Lung (tissue), 12 donors: Measurements from ENCODE around the gene CSK. TPM values are rescaled to one million over a fixed set of nuclear protein-coding genes. Genes with fewer than 3 reads are reported as not detected.

ENCODE experiments used
- ATAC-seq: fragments of 200-7000 bp; cut with Tn5 transposase; one replicate; pipeline ENCODE4 v1.9.1; 2020; ENCODE audit warnings: moderate number of reproducible peaks; ENCODE audit not compliant: insufficient read depth, low FRiP score
- DNase-seq, 3 donors: peaks; one replicate each; pipeline ENCODE4 v3.0.0-alpha.2; 2013 to 2017
- H3K27ac ChIP-seq, 2 donors: one replicate each; pipeline ENCODE4 v1.5.1; 2013; ENCODE audit warnings: mild to moderate bottlenecking in 2 of 2, moderate library complexity in 2 of 2, control low read depth in 1 of 2, inconsistent platforms in 1 of 2, low read depth in 1 of 2, low read length in 1 of 2
- H3K27me3 ChIP-seq, 3 donors: one replicate each; pipeline ENCODE4 v1.5.1; 2013; ENCODE audit warnings: low read length in 2 of 3; ENCODE audit not compliant: control insufficient read depth in 3 of 3, insufficient read depth in 3 of 3
- H3K36me3 ChIP-seq, 4 donors: one replicate each; pipeline ENCODE4 v1.5.1; 2013; ENCODE audit warnings: low read length in 4 of 4, mild to moderate bottlenecking in 1 of 4, moderate library complexity in 1 of 4; ENCODE audit not compliant: control insufficient read depth in 4 of 4, insufficient read depth in 4 of 4
- H3K4me1 ChIP-seq, 5 donors: one replicate each; pipeline ENCODE4 v1.5.1; 2013; ENCODE audit warnings: low read length in 5 of 5, mild to moderate bottlenecking in 2 of 5, moderate library complexity in 1 of 5; ENCODE audit not compliant: control insufficient read depth in 5 of 5, insufficient read depth in 5 of 5
- H3K4me3 ChIP-seq: one replicate; pipeline ENCODE4 v1.5.1; 2013; ENCODE audit warnings: mild to moderate bottlenecking, control low read depth, moderate library complexity
- H3K9ac ChIP-seq, 2 donors: one replicate each; pipeline ENCODE4 v1.5.1; 2013; ENCODE audit warnings: low read length in 2 of 2, control low read depth in 1 of 2; ENCODE audit not compliant: insufficient read depth in 1 of 2
- H3K9me3 ChIP-seq, 4 donors: one replicate each; pipeline ENCODE4 v1.5.1; 2013; ENCODE audit warnings: low read length in 3 of 4, mild to moderate bottlenecking in 1 of 4, moderate library complexity in 1 of 4; ENCODE audit not compliant: control insufficient read depth in 4 of 4, insufficient read depth in 3 of 4
- CTCF ChIP-seq: IDR thresholded peaks from 2 replicates; pipeline ENCODE4 v1.5.1; 2012; ENCODE audit warnings: mild to moderate bottlenecking; ENCODE audit errors: control extremely low read depth, extremely low read depth
- WGBS, 2 donors: extraction: QIAGEN DNeasy Blood & Tissue Kit; methylation state at CpG; one replicate each; pipeline ENCODE4 v1.1.7; 2013; 5-methylcytosine and 5-hydroxymethylcytosine counted together
- polyA plus RNA-seq, 2 donors: library from polyadenylated mRNA; stranded (reverse); fragments of 200-250 nt; gene quantifications; one replicate each; pipeline ENCODE4 v1.2.1, GENCODE V29; 2013
- total RNA-seq, 2 donors: library from RNA; depleted of rRNA in 1 of 2; stranded (reverse); fragments of >200 nt in 1 of 2; gene quantifications; one replicate each; pipeline ENCODE4 v1.2.1, GENCODE V29; 2014 to 2021
- donor health status: control.
- donor health status: control.
- donor health status: Bipolar disorder and iron deficiency.
- donor health status: healthy.
- donor health status: DM: yes; HTN: yes; CAD: no.

The CSK gene
- total and polyA plus RNA-seq, 4 donors: 39.7 to 99.1 (median 61.9) TPM

DNA sequence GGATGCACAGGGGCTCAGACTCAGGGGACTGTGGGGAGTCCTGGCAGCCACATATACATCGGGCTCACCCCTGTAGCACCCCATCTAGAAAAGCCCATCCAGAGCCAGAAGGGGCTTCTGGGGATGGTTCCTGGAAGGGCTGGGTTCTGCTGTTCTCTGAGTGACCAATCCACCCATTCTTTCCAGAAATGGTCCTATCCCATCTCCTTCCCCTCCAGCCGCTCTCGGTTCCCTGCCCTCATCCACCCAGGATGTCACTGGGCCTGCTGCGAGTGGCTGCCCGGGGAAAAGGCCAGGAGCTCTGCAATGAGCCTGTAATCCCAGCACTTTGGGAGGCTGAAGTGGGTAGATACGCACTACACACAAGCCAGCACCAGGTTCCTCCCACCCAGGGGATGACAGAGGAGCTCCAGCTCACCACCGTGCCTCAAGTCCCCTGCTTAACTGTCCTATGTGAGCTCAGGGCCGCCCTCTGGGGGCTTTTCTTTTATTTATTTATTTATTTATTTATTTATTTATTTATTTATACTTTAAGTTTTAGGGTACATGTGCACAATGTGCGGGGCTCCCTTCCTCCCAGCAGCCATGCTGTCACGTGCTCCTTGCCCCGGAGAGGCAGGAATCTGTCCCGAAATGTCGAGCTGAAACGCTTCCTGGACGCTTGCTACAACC is 13.6 kb upstream of the CSK start:
- Histone ChIP-seq H3K4me1 (peaks cover 0 to 4% (median 0%) of the 10 kb centered on the region in 5 donors), H3K27ac (peak overlapping the region in 1 of 2 donors; percentile 41), H3K9ac (no peak overlapping the region), H3K36me3 (no peaks in the 10 kb centered on the region), H3K9me3 (no peaks in the 10 kb centered on the region), H3K4me3 (no peak overlapping the region), H3K27me3 (no peaks in the 10 kb centered on the region)
- DNase-seq: no peak
- no peak for TF ChIP-seq CTCF
- no peak for ATAC-seq
- WGBS, 2 donors: 30 to 44% methylated on average over 15 of the region's 15 CpGs

DNA sequence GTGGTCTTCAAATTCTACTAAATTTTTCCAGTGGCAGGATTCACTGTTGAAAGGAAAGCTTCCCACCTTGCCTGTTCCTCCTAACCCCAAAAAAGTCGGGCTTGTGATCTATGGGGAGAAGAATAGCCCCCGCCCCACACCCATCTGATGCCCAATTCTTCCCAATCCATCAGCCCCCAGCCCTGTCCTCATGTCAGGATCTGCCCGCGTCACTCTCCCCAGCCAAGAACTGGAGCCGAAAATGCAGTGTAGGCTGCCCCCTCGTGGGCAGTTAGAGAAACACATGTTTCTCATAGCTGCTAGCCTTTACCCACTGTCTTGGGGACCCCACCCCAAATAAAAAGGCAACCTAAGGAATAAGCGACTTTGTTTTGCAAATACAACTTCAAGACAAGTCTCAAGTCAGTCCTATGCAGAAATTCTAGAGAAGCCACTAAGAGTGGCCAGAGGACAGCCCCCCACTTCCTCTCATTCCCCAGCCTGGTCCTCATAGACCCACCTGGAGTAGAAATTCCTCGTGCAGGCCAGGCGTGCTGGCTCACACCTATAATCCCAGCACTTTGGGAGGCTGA is 13.0 kb upstream of the CSK start:
- no peak overlapping the region for H3K9ac ChIP-seq
- no peaks in the 10 kb centered on the region for H3K27me3 ChIP-seq
- peaks cover 0 to 3% (median 0%) of the 10 kb centered on the region in 5 donors for H3K4me1 ChIP-seq
- DNase-seq (peak; percentile 62 to 68 (median 65)), ATAC-seq (peak; percentile 80)
- H3K4me3 ChIP-seq: no peak overlapping the region
- no peaks in the 10 kb centered on the region for H3K9me3 ChIP-seq
- H3K36me3 ChIP-seq: no peaks in the 10 kb centered on the region
- WGBS, 2 donors: 3 to 8% methylated on average over 9 of the region's 9 CpGs
- peak overlapping the region in 1 of 2 donors; percentile 41 for H3K27ac ChIP-seq
- TF ChIP-seq CTCF: peak; percentile 76

DNA sequence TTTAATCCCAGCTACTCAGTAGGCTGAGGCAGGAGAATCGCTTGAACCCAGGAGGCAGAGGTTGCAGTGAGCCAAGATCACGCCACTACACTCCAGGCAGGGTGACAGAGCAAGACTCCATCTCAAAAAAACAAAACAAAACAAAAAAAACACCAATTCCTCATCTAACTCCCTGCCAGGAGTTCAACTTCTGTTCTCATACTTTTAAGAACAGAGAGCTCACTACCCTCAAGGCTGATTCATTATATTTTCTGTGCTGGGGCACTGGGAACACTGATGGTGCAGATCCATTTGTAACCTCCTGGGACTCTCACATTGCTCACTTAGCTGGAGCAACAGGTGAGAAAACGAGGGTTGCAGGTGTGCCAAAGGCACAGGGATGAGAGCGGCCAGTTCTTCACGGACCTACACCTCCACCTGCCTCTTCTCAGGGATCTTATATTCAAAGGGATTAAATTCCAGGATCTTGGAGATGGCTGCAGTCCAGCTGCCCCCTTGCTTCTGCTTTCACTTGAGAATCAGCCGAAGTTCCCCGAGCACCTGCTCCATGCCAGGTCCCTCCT is 12.3 kb upstream of the CSK start:
- Histone ChIP-seq H3K9ac (no peak overlapping the region), H3K4me1 (peaks cover 0 to 1% (median 0%) of the 10 kb centered on the region in 5 donors), H3K36me3 (no peaks in the 10 kb centered on the region), H3K27me3 (no peaks in the 10 kb centered on the region), H3K4me3 (no peak overlapping the region), H3K9me3 (no peaks in the 10 kb centered on the region), H3K27ac (no peak overlapping the region)
- no peak for DNase-seq
- WGBS, 2 donors: 68 to 82% methylated on average over 7 of the region's 7 CpGs
- no peak for ATAC-seq
- TF ChIP-seq CTCF: no peak
